SU-DHL-6 (cell line): Measurements from ENCODE around the gene NLGN2.
A peak's percentile ranks its signal among the peaks of the same experiment; 100 is the strongest.

Source experiments
- H2AFZ ChIP-seq: fragments of 200-600 bp; sonication (generic); 2 replicates; pipeline ENCODE4 v1.6.1; 2014; ENCODE audit warnings: low read depth, mild to moderate bottlenecking, moderate library complexity, mixed read lengths, antibody characterized with exemption, low read length; ENCODE audit not compliant: severe bottlenecking
- H3F3A ChIP-seq: fragments of 200-600 bp; shearing (Covaris generic); 2 replicates; pipeline ENCODE4 v1.6.0; 2016; ENCODE audit warnings: antibody characterized with exemption, mild to moderate bottlenecking; ENCODE audit not compliant: insufficient read depth
- H3K27ac ChIP-seq: fragments of 200-600 bp; sonication (generic); 2 replicates; pipeline ENCODE4 v1.5.1; 2016; ENCODE audit warnings: low read depth, mild to moderate bottlenecking, low read length, moderate library complexity, mixed read lengths
- H3K27me3 ChIP-seq: fragments of 200-600 bp; sonication (generic), shearing (Covaris generic); 2 replicates; pipeline ENCODE4 v1.6.0; 2014; ENCODE audit warnings: mild to moderate bottlenecking, low read length
- H3K36me3 ChIP-seq: fragments of 200-600 bp; sonication (generic); 2 replicates; pipeline ENCODE4 v1.6.1; 2014; ENCODE audit warnings: mild to moderate bottlenecking, low read length, mixed read lengths
- H3K4me2 ChIP-seq: fragments of 300-600, 200-600 bp; shearing (Covaris generic), sonication (generic); 2 replicates; pipeline ENCODE4 v1.6.0; 2014; ENCODE audit warnings: low read length, low read depth, mild to moderate bottlenecking; ENCODE audit not compliant: poor library complexity, severe bottlenecking
- H3K4me3 ChIP-seq: fragments of 200-600 bp; sonication (generic); 2 replicates; pipeline ENCODE4 v1.5.1; 2014; ENCODE audit warnings: antibody characterized with exemption, low read length, mild to moderate bottlenecking, mixed read lengths; ENCODE audit not compliant: insufficient read depth, poor library complexity, severe bottlenecking
- H3K79me2 ChIP-seq: fragments of 200-600 bp; sonication (generic); 2 replicates; pipeline ENCODE4 v1.6.1; 2014; ENCODE audit warnings: mild to moderate bottlenecking, low read length, moderate library complexity; ENCODE audit not compliant: insufficient read depth
- H3K9ac ChIP-seq: fragments of 200-600 bp; sonication (generic); 2 replicates; pipeline ENCODE4 v1.7.0; 2014; ENCODE audit warnings: mild to moderate bottlenecking, low read length
- H3K9me2 ChIP-seq: fragments of 200-600 bp; sonication (generic); replicated peaks from 2 replicates; pipeline ENCODE4 v1.6.1; 2014; ENCODE audit warnings: low read length; ENCODE audit not compliant: insufficient read depth
- H3K9me3 ChIP-seq: fragments of 200-600 bp; sonication (generic); 2 replicates; pipeline ENCODE4 v1.6.1; 2014; ENCODE audit warnings: low read length, mixed read lengths; ENCODE audit not compliant: insufficient read depth
- H4K20me1 ChIP-seq: fragments of 200-600 bp; sonication (generic); 2 replicates; pipeline ENCODE4 v1.6.1; 2014; ENCODE audit warnings: low read depth, mild to moderate bottlenecking, antibody characterized with exemption, low read length, moderate library complexity, mixed read lengths
- CTCF ChIP-seq: fragments of 200-600 bp; sonication (generic); IDR thresholded peaks from one replicate; pipeline ENCODE4 v1.5.1; 2017; ENCODE audit warnings: antibody characterized with exemption, mild to moderate bottlenecking, low read length, moderate library complexity; ENCODE audit not compliant: insufficient read depth, poor library complexity, severe bottlenecking
- EZH2phosphoT487 ChIP-seq: fragments of 200-600 bp; sonication (generic), shearing (Covaris generic); conservative IDR thresholded peaks from 2 replicates; pipeline ENCODE4 v1.6.1; 2018; ENCODE audit warnings: mild to moderate bottlenecking, antibody characterized with exemption, low read length, moderate library complexity, mixed read lengths

The NLGN2 gene

GRCh38 chr17:7440113-7440833, 32.6 kb downstream of the NLGN2 start:
- H3K27ac ChIP-seq: no peak overlapping the region
- no peak overlapping the region for H3K4me3 ChIP-seq
- H2AFZ ChIP-seq: no peak overlapping the region
- H3F3A ChIP-seq: no peaks in the 10 kb centered on the region
- H3K79me2 ChIP-seq: no peaks in the 10 kb centered on the region
- H3K9ac ChIP-seq: peak overlapping the region; percentile 21; the same call in 1 of the 2 replicates
- no peaks in the 10 kb centered on the region for H3K9me3 ChIP-seq
- TF ChIP-seq CTCF (no peak), EZH2phosphoT487 (no peak)
- H3K9me2 ChIP-seq: no peaks in the 10 kb centered on the region
- H4K20me1 ChIP-seq: no peaks in the 10 kb centered on the region
- H3K27me3 ChIP-seq: no peaks in the 10 kb centered on the region
- peak overlapping the region; percentile 39 for H3K4me2 ChIP-seq
- no peaks in the 10 kb centered on the region for H3K36me3 ChIP-seq

- Histone ChIP-seq H3K9me2 (no peaks in the 10 kb centered on the region), H3K4me2 (peak overlapping the region; percentile 39), H4K20me1 (no peaks in the 10 kb centered on the region), H3F3A (no peaks in the 10 kb centered on the region), H2AFZ (no peak overlapping the region), H3K9me3 (no peaks in the 10 kb centered on the region), H3K9ac (peak overlapping the region; percentile 21; the same call in 1 of the 2 replicates), H3K27ac (no peak overlapping the region), H3K4me3 (no peak overlapping the region), H3K79me2 (no peaks in the 10 kb centered on the region), H3K27me3 (no peaks in the 10 kb centered on the region), H3K36me3 (no peaks in the 10 kb centered on the region)
- TF ChIP-seq CTCF (no peak), EZH2phosphoT487 (no peak)
Measured at GRCh38 chr17:7440834-7441195, 33.2 kb downstream of the NLGN2 start.

- H3K27me3 ChIP-seq: no peaks in the 10 kb centered on the region
- no peak for TF ChIP-seq EZH2phosphoT487
- H3K9me2 ChIP-seq: no peaks in the 10 kb centered on the region
- no peaks in the 10 kb centered on the region for H3F3A ChIP-seq
- no peaks in the 10 kb centered on the region for H3K9me3 ChIP-seq
- H3K4me3 ChIP-seq: no peak overlapping the region
- no peak overlapping the region for H3K4me2 ChIP-seq
- no peaks in the 10 kb centered on the region for H3K36me3 ChIP-seq
- H3K79me2 ChIP-seq: no peaks in the 10 kb centered on the region
- H3K9ac ChIP-seq: no peak overlapping the region
- H2AFZ ChIP-seq: no peak overlapping the region
- no peak overlapping the region for H3K27ac ChIP-seq
- no peaks in the 10 kb centered on the region for H4K20me1 ChIP-seq
Measured at GRCh38 chr17:7441266-7441665, 33.6 kb downstream of the NLGN2 start.

- H3K27me3 ChIP-seq: no peaks in the 10 kb centered on the region
- H3K27ac ChIP-seq: no peak overlapping the region
- H2AFZ ChIP-seq: no peak overlapping the region
- no peak overlapping the region for H3K4me2 ChIP-seq
- H3K79me2 ChIP-seq: no peaks in the 10 kb centered on the region
- H3K9me3 ChIP-seq: no peaks in the 10 kb centered on the region
- no peak overlapping the region for H3K9ac ChIP-seq
- no peaks in the 10 kb centered on the region for H3F3A ChIP-seq
- H3K4me3 ChIP-seq: no peak overlapping the region
- no peaks in the 10 kb centered on the region for H4K20me1 ChIP-seq
- no peaks in the 10 kb centered on the region for H3K9me2 ChIP-seq
- TF ChIP-seq CTCF (no peak), EZH2phosphoT487 (no peak)
- no peaks in the 10 kb centered on the region for H3K36me3 ChIP-seq
Measured at GRCh38 chr17:7442142-7442541, 34.5 kb downstream of the NLGN2 start.
